ENCODE results near the gene SELENOM.
A peak's percentile ranks its signal among the peaks of the same experiment; 100 is the strongest.

Gene SELENOM

DNA sequence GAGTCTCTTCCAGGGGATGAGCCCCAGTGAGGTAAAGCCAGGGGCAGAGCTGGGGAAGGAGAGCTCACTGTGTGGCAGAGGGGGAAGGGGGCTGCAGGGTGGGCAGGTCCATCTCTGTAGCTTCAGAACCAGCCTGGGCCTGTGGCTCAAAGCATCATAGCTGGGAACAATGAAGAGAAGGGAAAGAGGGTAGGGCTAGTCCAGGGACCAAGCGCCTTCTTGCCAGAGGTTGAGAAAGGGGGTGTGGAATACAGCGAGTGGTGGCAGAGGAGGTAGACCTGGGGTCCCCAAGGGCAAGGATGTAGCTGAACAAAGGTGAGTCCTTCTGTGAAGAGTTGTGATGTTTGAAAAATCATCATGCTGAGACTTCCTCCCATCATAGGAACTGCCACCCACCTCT, 34.2 kb upstream of the SELENOM start:
- H3K4me3 ChIP-seq (ENCODE audit: low read depth, low read length), result no peak overlapping the region
- ChIA-PET CTCF (interaction anchor here (1.1 to 3.5 kb wide), 3 partner anchors 34 to 196 kb away, joined by 3 to 21 read pairs (median 3); partner anchors contain the start of gene SELENOM), POLR2A (no interaction called here)
- DNase-seq (ENCODE audit: low read depth, low spot score), result no peak
- TF ChIP-seq, protein P1, sequence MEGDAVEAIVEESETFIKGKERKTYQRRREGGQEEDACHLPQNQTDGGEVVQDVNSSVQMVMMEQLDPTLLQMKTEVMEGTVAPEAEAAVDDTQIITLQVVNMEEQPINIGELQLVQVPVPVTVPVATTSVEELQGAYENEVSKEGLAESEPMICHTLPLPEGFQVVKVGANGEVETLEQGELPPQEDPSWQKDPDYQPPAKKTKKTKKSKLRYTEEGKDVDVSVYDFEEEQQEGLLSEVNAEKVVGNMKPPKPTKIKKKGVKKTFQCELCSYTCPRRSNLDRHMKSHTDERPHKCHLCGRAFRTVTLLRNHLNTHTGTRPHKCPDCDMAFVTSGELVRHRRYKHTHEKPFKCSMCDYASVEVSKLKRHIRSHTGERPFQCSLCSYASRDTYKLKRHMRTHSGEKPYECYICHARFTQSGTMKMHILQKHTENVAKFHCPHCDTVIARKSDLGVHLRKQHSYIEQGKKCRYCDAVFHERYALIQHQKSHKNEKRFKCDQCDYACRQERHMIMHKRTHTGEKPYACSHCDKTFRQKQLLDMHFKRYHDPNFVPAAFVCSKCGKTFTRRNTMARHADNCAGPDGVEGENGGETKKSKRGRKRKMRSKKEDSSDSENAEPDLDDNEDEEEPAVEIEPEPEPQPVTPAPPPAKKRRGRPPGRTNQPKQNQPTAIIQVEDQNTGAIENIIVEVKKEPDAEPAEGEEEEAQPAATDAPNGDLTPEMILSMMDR (IDR thresholded peaks at IDR 0.05; ENCODE audit: insufficient read depth, low read length, missing control alignments), result no peak

DNA sequence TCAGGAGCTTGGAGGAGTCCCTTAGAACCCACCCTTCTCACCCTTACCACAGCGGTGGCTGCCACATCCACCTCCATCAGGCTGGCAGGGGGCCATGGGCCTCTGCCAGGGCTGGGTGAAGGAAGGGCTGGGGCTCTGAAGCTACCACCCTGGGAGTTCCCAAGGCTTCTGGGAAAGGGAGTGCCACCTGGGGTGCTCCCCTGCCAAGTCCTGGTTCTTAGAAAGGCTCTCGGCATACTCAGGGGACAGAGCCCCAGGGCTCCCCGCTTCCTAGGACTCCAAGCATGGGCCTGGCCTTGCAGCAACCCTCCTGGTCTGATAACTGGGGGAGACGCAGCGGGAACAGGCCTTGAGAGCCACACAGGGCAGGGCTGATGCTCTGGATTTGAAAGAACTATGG, 33.4 kb upstream of the SELENOM start:
- DNase-seq (ENCODE audit: low read depth, low spot score), result no peak
- no peak overlapping the region for H3K4me3 ChIP-seq (ENCODE audit: low read depth, low read length)
- POLR2A ChIA-PET, result no interaction called here
- TF ChIP-seq, protein P1 (IDR thresholded peaks at IDR 0.05; ENCODE audit: insufficient read depth, low read length, missing control alignments), result no peak
- CTCF ChIA-PET, result interaction anchor here (1.0 to 3.5 kb wide), 2 partner anchors 16 to 33 kb away, joined by 3 to 21 read pairs; partner anchors contain the start of gene SELENOM

DNA sequence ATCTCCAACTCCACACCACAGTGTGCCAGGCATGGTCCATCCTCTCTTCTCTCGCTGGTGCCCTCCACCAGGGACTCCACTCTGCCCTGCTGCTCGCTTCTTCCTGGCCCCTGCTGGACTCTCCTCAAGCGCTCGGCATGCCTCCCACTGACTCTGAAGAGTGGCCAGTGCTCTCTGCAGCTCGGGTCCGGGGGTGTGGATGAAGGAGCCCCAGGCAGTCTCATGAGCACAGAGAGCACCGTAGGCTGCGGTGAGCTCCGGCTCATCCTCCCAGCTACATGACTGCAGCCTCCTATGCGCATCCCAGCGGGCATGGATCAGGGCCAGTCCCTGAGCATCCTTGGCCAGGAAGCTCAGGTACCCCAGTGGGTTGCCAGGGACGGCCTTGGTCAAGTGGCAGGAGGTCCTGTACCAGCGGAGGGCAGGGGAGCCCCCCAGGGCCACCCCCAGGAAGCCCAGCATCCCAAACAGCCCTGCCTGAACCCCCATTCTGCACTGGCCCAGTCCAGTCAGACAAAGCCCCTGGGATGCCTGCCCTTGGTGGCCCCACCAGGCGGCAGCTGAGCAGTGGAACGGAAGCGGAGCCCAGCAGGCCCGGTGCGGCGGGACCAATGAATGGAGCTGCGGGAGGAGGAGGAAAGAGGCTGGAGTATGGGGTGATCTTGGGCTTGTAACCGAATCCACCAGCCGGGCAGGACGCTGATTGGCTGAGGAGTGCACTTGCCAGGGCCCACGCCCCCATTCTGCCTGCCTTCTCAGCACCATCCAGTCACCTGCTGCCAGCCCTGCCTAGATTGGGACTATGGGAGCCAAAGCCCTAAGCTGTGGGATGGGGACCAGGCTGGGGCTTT, 32.7 kb upstream of the SELENOM start, which contains the start of gene PLA2G3:
Gene PLA2G3, minus strand, starts transcription at position 643 of the 851 bp plus-strand sequence. Its CDS starts 154 bp downstream, at position 489.
- ChIA-PET POLR2A (no interaction called here), CTCF (interaction anchor here (1.0 to 3.5 kb wide), 5 partner anchors 9 to 33 kb away, joined by 3 to 21 read pairs (median 6); partner anchors contain the start of gene SELENOM)
- TF ChIP-seq, protein P1 (IDR thresholded peaks at IDR 0.05; ENCODE audit: insufficient read depth, low read length, missing control alignments), result peak; percentile 17
- H3K4me3 ChIP-seq (ENCODE audit: low read depth, low read length), result no peak within 1 kb of the TSS
- DNase-seq (ENCODE audit: low read depth, low spot score), result no peak

DNA sequence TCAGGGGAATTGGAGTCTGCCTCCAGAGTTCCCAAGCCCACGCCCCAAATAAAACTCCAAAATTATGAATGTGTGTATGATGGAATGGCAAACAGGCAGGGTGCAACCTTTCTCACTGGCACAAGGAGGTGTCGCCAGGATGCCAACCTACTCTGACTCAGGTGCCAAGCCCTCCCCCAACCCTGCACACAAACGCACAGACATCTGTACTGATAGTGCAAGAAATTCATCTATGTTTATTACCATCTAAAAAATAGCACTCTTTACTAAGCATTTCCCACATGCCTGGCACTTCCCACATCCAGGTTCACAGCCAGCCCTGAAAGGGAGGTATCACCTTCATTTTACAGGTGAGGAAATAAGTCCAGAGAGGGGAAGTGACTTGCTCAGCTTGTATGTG, 31.7 kb upstream of the SELENOM start:
- TF ChIP-seq, protein P1 (IDR thresholded peaks at IDR 0.05; ENCODE audit: insufficient read depth, low read length, missing control alignments), result no peak
- CTCF ChIA-PET, result interaction anchor here (1.3 to 3.0 kb wide), 3 partner anchors 10 to 31 kb away, joined by 3 to 16 read pairs (median 6); partner anchors contain the start of gene SELENOM
- POLR2A ChIA-PET, result no interaction called here

DNA sequence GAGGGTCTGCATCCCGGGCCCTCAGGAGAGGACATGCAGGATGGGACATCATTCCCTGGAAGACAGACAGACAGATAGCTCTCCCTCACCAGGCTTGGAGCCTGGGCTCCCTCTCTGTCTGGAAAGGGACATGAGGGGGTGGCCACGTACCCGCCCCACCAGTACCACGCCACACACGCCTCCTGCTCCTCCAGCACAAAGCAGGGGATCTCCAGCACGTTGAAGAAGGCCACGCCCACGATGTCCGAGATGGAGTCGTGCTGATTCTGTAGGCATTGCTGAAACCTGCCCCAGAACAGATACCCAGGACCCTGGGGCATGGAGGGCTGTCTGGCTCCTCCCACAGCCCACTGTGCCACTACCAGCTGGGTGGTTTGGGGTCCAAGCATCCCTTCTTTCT, 30.8 kb upstream of the SELENOM start:
- TF ChIP-seq, protein P1 (IDR thresholded peaks at IDR 0.05; ENCODE audit: insufficient read depth, low read length, missing control alignments), result no peak
- DNase-seq (ENCODE audit: low read depth, low spot score), result no peak
- CTCF ChIA-PET, result interaction anchor here (1.3 to 3.0 kb wide), 2 partner anchors 11 to 30 kb away, joined by 4 to 16 read pairs; partner anchors contain the start of gene SELENOM
- POLR2A ChIA-PET, result no interaction called here
- no peak overlapping the region for H3K4me3 ChIP-seq (ENCODE audit: low read depth, low read length)

More for the DNA sequence above, 31.7 kb upstream of the SELENOM start:
- H3K4me3 ChIP-seq (ENCODE audit: low read depth, low read length), result no peak overlapping the region
- no peak for DNase-seq (ENCODE audit: low read depth, low spot score)

DNA sequence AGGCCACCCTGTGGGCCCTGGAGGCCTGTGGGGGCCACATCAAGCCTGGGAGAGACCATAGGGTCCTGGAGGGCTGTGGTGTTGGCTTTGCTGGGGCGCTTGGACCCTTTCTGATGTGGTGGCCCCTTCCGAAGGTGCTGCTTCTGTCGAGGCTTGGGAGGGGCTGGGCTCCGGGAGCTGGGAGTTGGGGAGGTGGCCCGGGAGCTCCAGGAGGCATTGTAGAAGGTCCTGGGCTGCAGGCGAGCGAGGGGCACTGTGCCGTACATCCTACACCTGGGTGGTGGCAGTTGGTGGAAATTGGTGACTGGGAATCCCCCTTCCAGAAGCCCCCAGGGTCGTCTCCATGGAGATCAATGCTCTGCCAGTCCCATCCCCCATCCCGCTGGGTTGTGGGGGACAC, 30.4 kb upstream of the SELENOM start:
- no peak for DNase-seq (ENCODE audit: low read depth, low spot score)
- H3K4me3 ChIP-seq (ENCODE audit: low read depth, low read length), result no peak overlapping the region
- TF ChIP-seq, protein P1 (IDR thresholded peaks at IDR 0.05; ENCODE audit: insufficient read depth, low read length, missing control alignments), result no peak
- POLR2A ChIA-PET, result no interaction called here
- CTCF ChIA-PET, result interaction anchor here (1.3 to 3.0 kb wide), 2 partner anchors 11 to 30 kb away, joined by 4 to 16 read pairs; partner anchors contain the start of gene SELENOM

Data from AG04449 (cell line).